HCT116 (cell line): Measurements from ENCODE around the gene AMZ2. TPM values are rescaled to one million over a fixed set of nuclear protein-coding genes. Genes with fewer than 3 reads are reported as not detected.
A peak's percentile ranks its signal among the peaks of the same experiment; 100 is the strongest.

Experiments
- ATAC-seq: fragments of 200-7000 bp; cut with Tn5 transposase; 2 replicates; pipeline ENCODE4 v1.9.1; 2020; ENCODE audit warnings: mild to moderate bottlenecking, moderate library complexity
- BruUV-seq: library from RNA; stranded (reverse); fragments of 400-500 nt; replicated peaks from 2 replicates; lab custom pipeline; 2021; lab: Mats Ljungman, UMichigan
- CTCF ChIA-PET: fragments of 300-600 bp; sonication (Branson Sonifier 250); formaldehyde crosslinking; loops from one replicate; lab custom pipeline; 2021; ENCODE audit warnings: antibody characterized with exemption; lab: Charles Lee
- POLR2A ChIA-PET: fragments of 300-600, 350-600 bp; sonication (Branson Sonifier 250); formaldehyde crosslinking; loops from one replicate; lab custom pipeline; 2021; ENCODE audit warnings: antibody characterized with exemption; lab: Charles Lee
- RAD21 ChIA-PET, 2 experiments: fragments of 300-600 bp; sonication (Branson Sonifier 250); formaldehyde crosslinking; loops; one replicate each; lab custom pipeline; 2023; ENCODE audit warnings: low total read pairs in 2 of 2; ENCODE audit not compliant: uncharacterized antibody in 2 of 2, unreplicated experiment in 2 of 2, low non-redundant PET in 1 of 2; lab: Charles Lee
- DNase-seq: peaks from one replicate; pipeline ENCODE4 v3.0.0-alpha.2; 2010; ENCODE audit warnings: low read depth, low spot score
- H2AFZ ChIP-seq: fragments of 200-600 bp; shearing (Covaris generic), sonication (generic); 2 replicates; pipeline ENCODE4 v1.6.1; 2017; ENCODE audit warnings: low read depth, mixed run types, mixed read lengths, antibody characterized with exemption, low read length; ENCODE audit not compliant: poor library complexity, severe bottlenecking
- H3K27ac ChIP-seq: 2 replicates; pipeline ENCODE4 v1.5.1; 2012; ENCODE audit warnings: low read depth, low read length
- H3K27me3 ChIP-seq: fragments of 200-600 bp; sonication (generic); 2 replicates; pipeline ENCODE4 v1.6.1; 2016; ENCODE audit warnings: mixed run types, low read length, mixed read lengths; ENCODE audit not compliant: insufficient read depth
- H3K36me3 ChIP-seq, 2 experiments: fragments of 200-500 bp in 1 of 2; fragments of 200-600 bp in 1 of 2; sonication (Bioruptor generic) in 1 of 2; sonication (generic) in 1 of 2; 2 replicates each; pipeline versions ENCODE4 v1.5.1 to v1.6.1; 2014 to 2016; ENCODE audit warnings: low read length in 2 of 2, inconsistent platforms in 1 of 2, mixed read lengths in 1 of 2, mixed run types in 1 of 2; ENCODE audit not compliant: insufficient read depth in 2 of 2, control insufficient read depth in 1 of 2
- H3K4me1 ChIP-seq, 2 experiments: fragments of 200-600 bp in 1 of 2; sonication (generic) in 1 of 2; 2 replicates each; pipeline versions ENCODE4 v1.5.1 to v1.6.1; 2012 to 2017; ENCODE audit warnings: low read length in 2 of 2, inconsistent platforms in 1 of 2, mild to moderate bottlenecking in 1 of 2, mixed read lengths in 1 of 2, mixed run types in 1 of 2, moderate library complexity in 1 of 2; ENCODE audit not compliant: insufficient read depth in 2 of 2, control insufficient read depth in 1 of 2
- H3K4me2 ChIP-seq: fragments of 200-600 bp; sonication (generic); 2 replicates; pipeline ENCODE4 v1.6.1; 2017; ENCODE audit warnings: mixed run types, low read length, mixed read lengths
- H3K4me3 ChIP-seq, 2 experiments: fragments of 200-600 bp in 1 of 2; sonication (generic) in 1 of 2; replicated peaks in 1 of 2; 2 replicates each; pipeline ENCODE4 v1.5.1; 2011 to 2016; ENCODE audit warnings: low read length in 2 of 2, control low read depth in 1 of 2, low read depth in 1 of 2, mild to moderate bottlenecking in 1 of 2, mixed read lengths in 1 of 2, mixed run types in 1 of 2
- H3K79me2 ChIP-seq: fragments of 200-600 bp; sonication (generic); 2 replicates; pipeline ENCODE4 v1.6.1; 2017; ENCODE audit warnings: mild to moderate bottlenecking, mixed run types, low read length, moderate library complexity, mixed read lengths; ENCODE audit not compliant: insufficient read depth
- H3K9ac ChIP-seq: fragments of 200-600 bp; sonication (generic); 2 replicates; pipeline ENCODE4 v1.6.1; 2016; ENCODE audit warnings: low read length, mixed read lengths
- H3K9me2 ChIP-seq: fragments of 200-600 bp; sonication (generic), shearing (Covaris generic); 2 replicates; pipeline ENCODE4 v1.6.1; 2017; ENCODE audit warnings: mixed run types, mild to moderate bottlenecking, moderate library complexity; ENCODE audit not compliant: insufficient read depth
- H3K9me3 ChIP-seq, 2 experiments: fragments of 200-500 bp in 1 of 2; fragments of 200-600 bp in 1 of 2; sonication (Bioruptor generic) in 1 of 2; sonication (generic) in 1 of 2; 2 replicates each; pipeline ENCODE4 v1.6.1; 2014 to 2017; ENCODE audit warnings: low read length in 2 of 2, mixed read lengths in 2 of 2, inconsistent platforms in 1 of 2, low read depth in 1 of 2, mild to moderate bottlenecking in 1 of 2, mixed run types in 1 of 2, moderate library complexity in 1 of 2; ENCODE audit not compliant: control insufficient read depth in 1 of 2, insufficient read depth in 1 of 2
- H4K20me1 ChIP-seq: fragments of 200-600 bp; sonication (generic), shearing (Covaris generic); 2 replicates; pipeline ENCODE4 v1.6.1; 2017; ENCODE audit warnings: mixed run types, mild to moderate bottlenecking, moderate library complexity; ENCODE audit not compliant: insufficient read depth
- CTCF ChIP-seq, 3 experiments: fragments of 200-600 bp in 1 of 3; sonication (generic) in 1 of 3; IDR thresholded peaks in 2 of 3; conservative IDR thresholded peaks in 1 of 3; 2 replicates each; pipeline ENCODE4 v1.5.1; 2012 to 2017; ENCODE audit warnings: low read depth in 2 of 3, low read length in 2 of 3, antibody characterized with exemption in 1 of 3, borderline replicate concordance in 1 of 3, control low read depth in 1 of 3, mild to moderate bottlenecking in 1 of 3, mixed read lengths in 1 of 3, mixed run types in 1 of 3, moderate library complexity in 1 of 3; ENCODE audit not compliant: insufficient read depth in 1 of 3
- FOSL1 ChIP-seq: IDR thresholded peaks from 2 replicates; pipeline ENCODE4 v1.6.1; 2012; ENCODE audit warnings: low read depth
- intact Hi-C: fragments of 100-400 bp; cut with micrococcal nuclease; formaldehyde crosslinking; loops from 2 replicates; pipeline ENCODE4 v1.10.0; 2022
- total RNA-seq: library from RNA; stranded (reverse); gene quantifications from one replicate; pipeline ENCODE4 v1.2.1, GENCODE V29; 2021; ENCODE audit not compliant: unreplicated experiment
- TF ChIP-seq, protein P1 (sequence below): IDR thresholded peaks from 2 replicates; pipeline ENCODE4 v1.6.1; 2012

AMZ2 gene
- total RNA-seq, 1 experiment from 2014 or later: 131 TPM

DNA sequence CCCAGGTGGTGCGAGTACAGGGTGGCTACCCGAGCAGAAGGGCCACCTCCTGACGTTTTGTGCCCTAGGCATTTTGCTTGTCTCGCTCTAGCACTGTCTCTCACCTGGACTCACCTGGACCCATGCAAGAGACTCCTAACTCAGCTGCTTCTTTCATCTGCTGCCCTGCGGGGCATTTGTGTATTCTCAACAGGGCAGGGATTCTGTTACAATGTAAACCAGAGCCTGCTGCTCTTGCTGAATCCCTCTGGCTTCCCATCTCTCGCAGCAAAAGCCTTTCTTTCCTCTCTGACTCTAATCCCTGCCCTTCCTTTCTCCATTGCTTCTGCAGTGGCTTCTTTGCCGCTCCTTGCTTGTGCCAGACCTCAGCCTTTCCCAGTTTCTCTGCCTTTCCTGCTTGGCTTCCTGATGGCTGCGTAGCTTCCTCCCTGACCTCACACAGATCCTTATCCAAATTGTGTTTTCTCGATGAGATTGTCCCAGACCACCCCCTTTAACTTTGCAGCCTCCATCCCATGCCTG lies 53.7 kb downstream of the AMZ2 start:
- H2AFZ ChIP-seq: no peak overlapping the region
- H3K9me3 ChIP-seq: no peaks in the 10 kb centered on the region
- H4K20me1 ChIP-seq: no peaks in the 10 kb centered on the region
- no peak for TF ChIP-seq FOSL1
- TF ChIP-seq CTCF (IDR thresholded peaks at IDR 0.05 in 2 of 3, conservative IDR thresholded peaks at IDR 0.05 in 1 of 3; ENCODE audit: borderline replicate concordance in 1 of 3, insufficient read depth in 1 of 3, low read depth in 2 of 3, low read length in 2 of 3): no peak
- H3K27ac ChIP-seq: peak overlapping the region; percentile 10; the same call in 1 of the 2 replicates
- ChIA-PET RAD21 (no interaction called here), CTCF (interaction anchor here (0.6 kb wide), 1 partner anchor 119 kb away, joined by 5 read pairs; no protein-coding TSS in a partner anchor), POLR2A (no interaction called here)
- no peak overlapping the region for H3K9ac ChIP-seq
- no peak overlapping the region for H3K4me2 ChIP-seq
- H3K9me2 ChIP-seq: no peaks in the 10 kb centered on the region
- peak; percentile 30; the same call in 1 of the 2 replicates for ATAC-seq
- H3K27me3 ChIP-seq: no peaks in the 10 kb centered on the region
- no peak overlapping the region for H3K4me3 ChIP-seq
- H3K36me3 ChIP-seq: no peaks in the 10 kb centered on the region
- H3K79me2 ChIP-seq: no peaks in the 10 kb centered on the region
- BruUV-seq: no TSS peak
- DNase-seq: no peak
- H3K4me1 ChIP-seq: peaks cover 15 to 21% of the 10 kb centered on the region in 2 experiments
- intact Hi-C loops: no loop called here

GRCh38 chr17:68302066-68302564 lies 54.3 kb downstream of the AMZ2 start:
- ChIA-PET POLR2A (no interaction called here), CTCF (interaction anchor here (0.6 kb wide), 1 partner anchor 120 kb away, joined by 5 read pairs; no protein-coding TSS in a partner anchor), RAD21 (no interaction called here)
- Histone ChIP-seq H3K27ac (no peak overlapping the region), H3K4me2 (no peak overlapping the region), H2AFZ (no peak overlapping the region), H3K4me1 (peaks cover 15 to 21% of the 10 kb centered on the region in 2 experiments), H4K20me1 (no peaks in the 10 kb centered on the region), H3K79me2 (no peaks in the 10 kb centered on the region), H3K9me3 (no peaks in the 10 kb centered on the region), H3K4me3 (no peak overlapping the region), H3K27me3 (no peaks in the 10 kb centered on the region), H3K36me3 (no peaks in the 10 kb centered on the region), H3K9me2 (no peaks in the 10 kb centered on the region), H3K9ac (no peak overlapping the region)
- ATAC-seq (no peak; the same call in 1 of the 2 replicates), DNase-seq (no peak)
- BruUV-seq: no TSS peak
- TF ChIP-seq, protein P1, sequence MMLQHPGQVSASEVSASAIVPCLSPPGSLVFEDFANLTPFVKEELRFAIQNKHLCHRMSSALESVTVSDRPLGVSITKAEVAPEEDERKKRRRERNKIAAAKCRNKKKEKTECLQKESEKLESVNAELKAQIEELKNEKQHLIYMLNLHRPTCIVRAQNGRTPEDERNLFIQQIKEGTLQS: no peak
- intact Hi-C loops: no loop called here
